GM13976 (cell line): ENCODE measurements around the gene HDAC10.

Experiments
- DNase-seq: peaks from one replicate; pipeline ENCODE4 v3.0.0; 2012; ENCODE audit warnings: low spot score
- CTCF ChIP-seq: IDR thresholded peaks from 2 replicates; pipeline ENCODE4 v1.5.1; 2012; ENCODE audit warnings: borderline replicate concordance, mild to moderate bottlenecking; ENCODE audit not compliant: insufficient read depth; ENCODE audit errors: extremely low read depth, missing control alignments, control extremely low read depth
- in situ Hi-C: fragments of 300-500 bp; cut with MboI; formaldehyde crosslinking; loops from one replicate; pipeline ENCODE4 v1.12.0; 2022; ENCODE audit warnings: low sequenced_read_pairs, mixed read lengths, inconsistent platforms; ENCODE audit not compliant: unreplicated experiment

HDAC10 gene

GRCh38 chr22:50225200-50225969 lies 25.7 kb downstream of the HDAC10 start:
- DNase-seq = no peak
- TF ChIP-seq CTCF = no peak
- in situ Hi-C loops = no loop called here

DNA sequence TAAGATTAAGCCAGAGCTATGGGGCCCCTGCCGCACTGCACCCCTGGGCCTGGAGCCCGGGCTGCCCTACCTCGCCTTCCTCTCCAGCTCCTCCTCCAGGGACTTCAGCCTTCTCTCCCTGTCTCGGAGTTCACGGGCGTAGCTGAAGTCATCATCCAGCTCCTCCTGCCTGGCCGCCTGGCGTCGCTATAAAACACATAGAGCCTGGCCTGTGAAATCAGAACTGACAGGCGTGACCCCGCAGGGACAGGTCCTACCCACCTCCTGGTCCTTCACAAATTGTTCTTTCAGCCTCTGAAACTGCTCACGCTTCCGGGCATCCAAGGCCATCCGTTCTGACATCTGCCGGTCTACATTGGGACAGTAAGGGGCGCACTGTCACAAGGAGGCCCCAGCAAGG lies 27.0 kb downstream of the HDAC10 start:
- no peak for DNase-seq
- in situ Hi-C loops = no loop called here
- no peak for TF ChIP-seq CTCF

DNA sequence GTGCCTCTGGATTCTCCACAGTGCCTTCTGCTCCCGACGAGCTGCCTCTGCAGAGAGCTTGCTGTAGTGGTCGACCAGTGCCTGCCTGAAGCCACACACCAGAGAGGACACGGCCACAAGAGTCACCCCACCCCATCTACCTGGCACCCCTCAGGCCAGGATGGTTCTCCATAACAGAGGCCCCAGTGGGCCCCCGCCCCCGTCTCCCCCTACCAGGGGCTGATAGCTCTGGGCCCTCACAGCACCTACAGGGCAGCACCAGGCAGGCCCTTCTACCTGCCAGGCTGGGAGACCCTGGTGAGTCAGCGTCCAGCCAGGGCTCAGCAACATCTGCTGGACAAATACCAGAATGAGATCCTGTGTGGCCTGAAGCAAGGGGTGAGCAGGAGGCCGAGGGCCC lies 28.6 kb downstream of the HDAC10 start:
- in situ Hi-C loops = no loop called here
- TF ChIP-seq CTCF = no peak
- DNase-seq = no peak

GRCh38 chr22:50221410-50222300 lies 29.4 kb downstream of the HDAC10 start:
- DNase-seq = no peak
- in situ Hi-C loops = no loop called here
- no peak for TF ChIP-seq CTCF

GRCh38 chr22:50220603-50221409 lies 30.3 kb downstream of the HDAC10 start:
- DNase-seq = no peak
- in situ Hi-C loops = no loop called here
- TF ChIP-seq CTCF = no peak
